ENCODE results near the gene TDRD12.

GRCh38 chr19:32789429-32789828, 69.9 kb downstream of the TDRD12 start:
- TF ChIP-seq CTCF (IDR thresholded peaks at IDR 0.05) (no peak), POLR2AphosphoS5 (IDR thresholded peaks at IDR 0.05) (no peak), POLR2A (IDR thresholded peaks at IDR 0.05) (no peak)
